H9 (cell line): ENCODE results near the gene TMCC3. TPM values are rescaled to one million over a fixed set of nuclear protein-coding genes. Genes with fewer than 3 reads are reported as not detected.

Experiments used
- DNase-seq: peaks from one replicate; pipeline ENCODE4 v3.0.0-alpha.2; 2017
- H2AFZ ChIP-seq: one replicate; pipeline ENCODE4 v1.6.1; 2013; ENCODE audit warnings: mild to moderate bottlenecking, low read length, control low read depth, moderate library complexity
- H2AK5ac ChIP-seq: 2 replicates; pipeline ENCODE4 v1.6.1; 2013; ENCODE audit warnings: low read length, control low read depth, mixed read lengths; ENCODE audit not compliant: insufficient read length
- H2BK120ac ChIP-seq: one replicate; pipeline ENCODE4 v1.6.1; 2013; ENCODE audit warnings: low read depth, mild to moderate bottlenecking, low read length, control low read depth, inconsistent platforms; ENCODE audit not compliant: poor library complexity, severe bottlenecking
- H2BK12ac ChIP-seq: 2 replicates; pipeline ENCODE4 v1.6.1; 2013; ENCODE audit warnings: low read length, control low read depth, mixed read lengths, low read depth; ENCODE audit not compliant: insufficient read length
- H2BK15ac ChIP-seq: 2 replicates; pipeline ENCODE4 v1.6.1; 2013; ENCODE audit warnings: low read depth, low read length, control low read depth
- H2BK20ac ChIP-seq: one replicate; pipeline ENCODE4 v1.6.1; 2013; ENCODE audit warnings: low read depth, mild to moderate bottlenecking, low read length, control low read depth, inconsistent platforms; ENCODE audit not compliant: poor library complexity, severe bottlenecking
- H2BK5ac ChIP-seq: 2 replicates; pipeline ENCODE4 v1.6.1; 2013; ENCODE audit warnings: low read length, control low read depth, mixed read lengths; ENCODE audit not compliant: insufficient read length
- H3K14ac ChIP-seq: 2 replicates; pipeline ENCODE4 v1.6.1; 2013; ENCODE audit warnings: low read length, control low read depth; ENCODE audit not compliant: insufficient read depth
- H3K18ac ChIP-seq: 2 replicates; pipeline ENCODE4 v1.6.1; 2013; ENCODE audit warnings: low read depth, mild to moderate bottlenecking, mixed read lengths, low read length, control low read depth; ENCODE audit not compliant: insufficient read length
- H3K23ac ChIP-seq: 2 replicates; pipeline ENCODE4 v1.6.1; 2013; ENCODE audit warnings: low read length, control low read depth, mixed read lengths, low read depth; ENCODE audit not compliant: insufficient read length
- H3K23me2 ChIP-seq: 2 replicates; pipeline ENCODE4 v1.6.1; 2013; ENCODE audit warnings: low read depth, mild to moderate bottlenecking, mixed read lengths, low read length, control low read depth; ENCODE audit not compliant: insufficient read length, poor library complexity, severe bottlenecking
- H3K27ac ChIP-seq: 2 replicates; pipeline ENCODE4 v1.5.1; 2013; ENCODE audit warnings: low read length, control low read depth, mixed read lengths, low read depth; ENCODE audit not compliant: insufficient read length
- H3K27me3 ChIP-seq: 2 replicates; pipeline ENCODE4 v1.6.1; 2013; ENCODE audit warnings: low read length, control low read depth, inconsistent platforms; ENCODE audit not compliant: insufficient read depth
- H3K4ac ChIP-seq: 2 replicates; pipeline ENCODE4 v1.6.1; 2013; ENCODE audit warnings: low read depth, mild to moderate bottlenecking, control low read depth, inconsistent platforms, low read length, moderate library complexity
- H3K4me1 ChIP-seq: 2 replicates; pipeline ENCODE4 v1.6.1; 2013; ENCODE audit warnings: low read length, control low read depth, inconsistent platforms; ENCODE audit not compliant: insufficient read depth
- H3K4me2 ChIP-seq: 2 replicates; pipeline ENCODE4 v1.6.1; 2013; ENCODE audit warnings: low read length, control low read depth, mixed read lengths; ENCODE audit not compliant: insufficient read length, insufficient read depth
- H3K56ac ChIP-seq: 2 replicates; pipeline ENCODE4 v1.6.1; 2013; ENCODE audit warnings: low read depth, mild to moderate bottlenecking, mixed read lengths, low read length, control low read depth; ENCODE audit not compliant: insufficient read length
- H3K79me1 ChIP-seq: 2 replicates; pipeline ENCODE4 v1.6.1; 2013; ENCODE audit warnings: low read depth, mild to moderate bottlenecking, moderate library complexity, low read length, control low read depth, inconsistent platforms; ENCODE audit not compliant: insufficient read depth, poor library complexity, severe bottlenecking
- H3K79me2 ChIP-seq: 2 replicates; pipeline ENCODE4 v1.6.1; 2013; ENCODE audit warnings: low read length, control low read depth, inconsistent platforms; ENCODE audit not compliant: insufficient read depth
- H3K9ac ChIP-seq: 2 replicates; pipeline ENCODE4 v1.6.1; 2013; ENCODE audit warnings: low read length, control low read depth, mixed read lengths; ENCODE audit not compliant: insufficient read length; ENCODE audit errors: extremely low read depth
- H3K9me3 ChIP-seq: one replicate; pipeline ENCODE4 v1.6.1; 2013; ENCODE audit warnings: low read depth, low read length, inconsistent platforms; ENCODE audit not compliant: control insufficient read depth
- H3T11ph ChIP-seq: one replicate; pipeline ENCODE4 v1.6.1; 2013; ENCODE audit warnings: mild to moderate bottlenecking, low read length, control low read depth, inconsistent platforms
- H4K20me1 ChIP-seq: one replicate; pipeline ENCODE4 v1.6.1; 2013; ENCODE audit not compliant: control insufficient read depth, insufficient read length, insufficient read depth
- H4K5ac ChIP-seq: 2 replicates; pipeline ENCODE4 v1.6.1; 2013; ENCODE audit warnings: low read depth, mild to moderate bottlenecking, mixed read lengths, low read length, control low read depth; ENCODE audit not compliant: insufficient read length
- H4K8ac ChIP-seq: replicated peaks from 2 replicates; pipeline ENCODE4 v1.6.1; 2013; ENCODE audit warnings: low read length, control low read depth, mixed read lengths, low read depth; ENCODE audit not compliant: insufficient read length
- H4K91ac ChIP-seq: 2 replicates; pipeline ENCODE4 v1.6.1; 2013; ENCODE audit warnings: low read depth, mild to moderate bottlenecking, moderate library complexity, mixed read lengths, low read length, control low read depth; ENCODE audit not compliant: insufficient read length
- H3K27ac Mint-ChIP-seq, 3 experiments: 2 replicates in 2 of 3; 3 replicates in 1 of 3; pipeline ENCODE4 v1.8.0; 2020 to 2021; ENCODE audit warnings: mixed read lengths in 3 of 3, mild to moderate bottlenecking in 1 of 3, moderate library complexity in 1 of 3
- H3K27me3 Mint-ChIP-seq: 2 replicates; pipeline ENCODE4 v1.8.0; 2021; ENCODE audit warnings: low read depth, mild to moderate bottlenecking, moderate library complexity, mixed read lengths
- H3K36me3 Mint-ChIP-seq, 3 experiments: 2 replicates in 2 of 3; 3 replicates in 1 of 3; pipeline ENCODE4 v1.8.0; 2020 to 2021; ENCODE audit warnings: low read depth in 3 of 3, mixed read lengths in 3 of 3; ENCODE audit not compliant: insufficient read depth in 1 of 3
- H3K4me1 Mint-ChIP-seq, 2 experiments: 2 replicates each; pipeline ENCODE4 v1.8.0; 2020; ENCODE audit warnings: mixed read lengths in 2 of 2
- H3K4me3 Mint-ChIP-seq, 2 experiments: 2 replicates in 1 of 2; 3 replicates in 1 of 2; pipeline ENCODE4 v1.8.0; 2020 to 2021; ENCODE audit warnings: mild to moderate bottlenecking in 2 of 2, mixed read lengths in 2 of 2, moderate library complexity in 1 of 2
- H3K9me3 Mint-ChIP-seq, 2 experiments: 2 replicates in 1 of 2; 3 replicates in 1 of 2; pipeline ENCODE4 v1.8.0; 2020; ENCODE audit warnings: mild to moderate bottlenecking in 2 of 2, mixed read lengths in 2 of 2, moderate library complexity in 1 of 2
- WGBS: extraction: QIAGEN DNeasy Blood & Tissue Kit; methylation state at CpG from one replicate; pipeline ENCODE4 v1.1.7; 2013; ENCODE audit warnings: missing lambda C conversion rate, low lambda C conversion rate, mixed read lengths; ENCODE audit not compliant: insufficient read length; ENCODE audit errors: extremely low coverage; 5-methylcytosine and 5-hydroxymethylcytosine counted together
- total RNA-seq: library from RNA; stranded (reverse); gene quantifications from 2 replicates; pipeline ENCODE4 v1.2.1, GENCODE V29; 2021
- TF ChIP-seq, protein P1 (sequence below): fragments of 200-600 bp; sonication (generic); conservative IDR thresholded peaks from 3 replicates; pipeline ENCODE4 v1.8.0; 2021; ENCODE audit warnings: antibody characterized with exemption, mild to moderate bottlenecking

The TMCC3 gene
- total RNA-seq, 1 experiment from 2014 or later = 0.87 TPM

DNA sequence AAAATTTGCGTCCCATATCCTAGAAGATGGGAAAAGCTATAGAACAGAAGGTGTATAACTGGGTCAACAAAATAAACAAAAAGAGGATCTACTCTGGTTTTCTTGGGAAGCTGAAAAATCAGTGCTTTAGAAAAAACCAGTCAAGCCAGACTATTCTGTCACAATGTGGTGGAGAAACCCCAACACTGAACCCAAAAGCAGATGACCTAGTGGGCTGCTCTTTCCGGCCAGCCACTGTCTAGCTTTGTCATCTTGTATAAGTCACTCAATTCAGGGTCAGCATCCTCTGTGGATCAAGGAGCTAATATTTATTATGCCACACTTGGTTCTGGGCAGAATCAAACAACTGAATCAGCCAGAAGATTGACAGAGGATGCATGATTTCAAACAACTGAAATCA, 26.6 kb upstream of the TMCC3 start:
- Histone ChIP-seq H2BK12ac (no peak overlapping the region), H2BK15ac (no peak overlapping the region), H3K27ac (no peak overlapping the region), H4K5ac (no peak overlapping the region), H4K8ac (no peak overlapping the region), H3K18ac (no peak overlapping the region), H4K91ac (no peak overlapping the region), H2BK120ac (no peak overlapping the region), H3K23me2 (no peaks in the 10 kb centered on the region), H3K23ac (no peak overlapping the region), H3K4me2 (no peak overlapping the region), H2BK20ac (no peak overlapping the region), H2AFZ (no peak overlapping the region), H3K14ac (no peak overlapping the region), H3K4me1 (peaks cover 6% of the 10 kb centered on the region; the same call in 1 of the 2 replicates), H3K27me3 (no peaks in the 10 kb centered on the region), H4K20me1 (no peaks in the 10 kb centered on the region), H3K4ac (no peak overlapping the region), H2AK5ac (no peak overlapping the region), H3K79me2 (no peaks in the 10 kb centered on the region), H3T11ph (no peak overlapping the region), H2BK5ac (no peak overlapping the region), H3K56ac (no peak overlapping the region), H3K79me1 (no peaks in the 10 kb centered on the region), H3K9me3 (no peaks in the 10 kb centered on the region), H3K9ac (no peak overlapping the region)
- no CpG with 5 or more reads among the region's 2 CpGs for WGBS
- Mint-ChIP-seq H3K27ac (no peak overlapping the region), H3K4me1 (peaks cover 17 to 22% of the 10 kb centered on the region in 2 experiments), H3K27me3 (0 out of 2 replicates have a peak, but pooled peaks cover 2% of the 10 kb centered on the region), H3K36me3 (peaks cover 0 to 7% (median 2%) of the 10 kb centered on the region in 3 experiments; a peak in 4 of 7 replicates), H3K4me3 (no peak overlapping the region), H3K9me3 (peaks cover 6 to 7% of the 10 kb centered on the region in 2 experiments; a peak in 4 of 5 replicates)
- DNase-seq = no peak
- TF ChIP-seq, protein P1, sequence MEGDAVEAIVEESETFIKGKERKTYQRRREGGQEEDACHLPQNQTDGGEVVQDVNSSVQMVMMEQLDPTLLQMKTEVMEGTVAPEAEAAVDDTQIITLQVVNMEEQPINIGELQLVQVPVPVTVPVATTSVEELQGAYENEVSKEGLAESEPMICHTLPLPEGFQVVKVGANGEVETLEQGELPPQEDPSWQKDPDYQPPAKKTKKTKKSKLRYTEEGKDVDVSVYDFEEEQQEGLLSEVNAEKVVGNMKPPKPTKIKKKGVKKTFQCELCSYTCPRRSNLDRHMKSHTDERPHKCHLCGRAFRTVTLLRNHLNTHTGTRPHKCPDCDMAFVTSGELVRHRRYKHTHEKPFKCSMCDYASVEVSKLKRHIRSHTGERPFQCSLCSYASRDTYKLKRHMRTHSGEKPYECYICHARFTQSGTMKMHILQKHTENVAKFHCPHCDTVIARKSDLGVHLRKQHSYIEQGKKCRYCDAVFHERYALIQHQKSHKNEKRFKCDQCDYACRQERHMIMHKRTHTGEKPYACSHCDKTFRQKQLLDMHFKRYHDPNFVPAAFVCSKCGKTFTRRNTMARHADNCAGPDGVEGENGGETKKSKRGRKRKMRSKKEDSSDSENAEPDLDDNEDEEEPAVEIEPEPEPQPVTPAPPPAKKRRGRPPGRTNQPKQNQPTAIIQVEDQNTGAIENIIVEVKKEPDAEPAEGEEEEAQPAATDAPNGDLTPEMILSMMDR = no peak
